H1 (cell line): ENCODE measurements around the gene ZNF148. TPM values are rescaled to one million over a fixed set of nuclear protein-coding genes. Genes with fewer than 3 reads are reported as not detected.

Experiments
- CHD1 ChIP-seq: IDR thresholded peaks from 2 replicates; pipeline ENCODE4 v1.6.1; 2012; ENCODE audit warnings: low read depth, low read length, improper control_type of control experiment
- MAFK ChIP-seq: IDR thresholded peaks from 2 replicates; pipeline ENCODE4 v1.6.1; 2012; ENCODE audit warnings: low read depth, mild to moderate bottlenecking, improper control_type of control experiment, low read length
- NRF1 ChIP-seq: IDR thresholded peaks from 2 replicates; pipeline ENCODE4 v1.6.1; 2011; ENCODE audit warnings: mild to moderate bottlenecking, low read depth, low read length, improper control_type of control experiment
- RBBP5 ChIP-seq: IDR thresholded peaks from 2 replicates; pipeline ENCODE4 v1.7.1; 2012; ENCODE audit warnings: low read depth, mild to moderate bottlenecking, inconsistent platforms, low read length, moderate library complexity, borderline replicate concordance
- polyA plus RNA-seq, 7 experiments: library from polyadenylated mRNA; depleted of rRNA in 3 of 7; stranded (reverse) in 5 of 7; unstranded in 2 of 7; fragments of >200 nt in 5 of 7; fragments of 200-250 nt in 2 of 7; gene quantifications; 1 replicate in 5 of 7; 2 replicates in 1 of 7; 4 replicates in 1 of 7; pipeline versions ENCODE4 v1.2.1 to v1.2.3, GENCODE V29; 2011 to 2013; ENCODE audit warnings: missing spikeins in 2 of 7, mixed read lengths in 2 of 7
- total RNA-seq: library from RNA; stranded (reverse); fragmentation: NEBNext Ultra II Directional; extraction: Animal tissue kit (Norgen Biotek cat#: 25700); gene quantifications from 2 replicates; pipeline ENCODE4 v1.2.1, GENCODE V29; 2021

Gene ZNF148
- total and polyA plus RNA-seq, 2 of the 8 experiments (the other 6 are each of a cell fraction or from before 2014, with no cell fraction given): 3.7 to 22.6 TPM

GRCh38 chr3:125194061-125194848 is 180.9 kb downstream of the ZNF148 start (continued):
- no peak for TF ChIP-seq RBBP5
- TF ChIP-seq MAFK: no peak
- TF ChIP-seq NRF1: no peak
- TF ChIP-seq CHD1: no peak
